HepG2 (cell line): ENCODE data around the gene AUTS2. TPM values are rescaled to one million over a fixed set of nuclear protein-coding genes. Genes with fewer than 3 reads are reported as not detected.

Experiments used
- ATAC-seq: fragments of 200-7000 bp; cut with Tn5 transposase; 3 replicates; pipeline ENCODE4 v1.9.1; 2020; ENCODE audit warnings: mild to moderate bottlenecking, moderate library complexity
- BruUV-seq: library from RNA; stranded (reverse); fragments of 400-500 nt; replicated peaks from 2 replicates; lab custom pipeline; 2021; lab: Mats Ljungman, UMichigan
- CTCF ChIA-PET: fragments of 300-600 bp; formaldehyde crosslinking; extraction: SDS; loops from one replicate; lab custom pipeline; 2021; ENCODE audit warnings: low total read pairs, inconsistent platforms, low intra/inter-chr PET ratio; lab: Yijun Ruan, JAX
- POLR2A ChIA-PET: fragments of 350-600 bp; sonication (Branson Sonifier 250); formaldehyde crosslinking; loops from one replicate; lab custom pipeline; 2020; ENCODE audit warnings: antibody characterized with exemption, inconsistent platforms; lab: Yijun Ruan, JAX
- DNase-seq: peaks from one replicate; pipeline ENCODE4 v3.0.0-alpha.2; 2015; ENCODE audit warnings: low spot score
- FAIRE-seq: peaks from 3 replicates; lab custom pipeline; 2011; peaks lifted over from hg19 to GRCh38; lab: Jason Lieb, UNC
- H2AFZ ChIP-seq: one replicate; pipeline ENCODE4 v1.6.1; 2011; ENCODE audit warnings: low read length, inconsistent platforms
- H3K27ac ChIP-seq: fragments of 300-600 bp; 3 replicates; pipeline ENCODE4 v1.8.0; 2011; ENCODE audit warnings: mixed run types, mild to moderate bottlenecking, mixed read lengths, low read length, inconsistent platforms; ENCODE audit not compliant: insufficient read depth; ENCODE audit errors: extremely low read length
- H3K27me3 ChIP-seq, 2 experiments: fragments of 200-600 bp in 1 of 2; 2 replicates in 1 of 2; 3 replicates in 1 of 2; pipeline versions ENCODE4 v1.6.0 to v1.8.0; 2011; ENCODE audit warnings: low read length in 2 of 2, mild to moderate bottlenecking in 2 of 2, moderate library complexity in 2 of 2, inconsistent platforms in 1 of 2; ENCODE audit not compliant: insufficient read depth in 2 of 2, control insufficient read depth in 1 of 2
- H3K36me3 ChIP-seq, 2 experiments: fragments of 200-600 bp in 1 of 2; replicated peaks in 1 of 2; 2 replicates in 1 of 2; 3 replicates in 1 of 2; pipeline versions ENCODE4 v1.5.1 to v1.8.0; 2011; ENCODE audit warnings: low read length in 2 of 2, inconsistent platforms in 1 of 2; ENCODE audit not compliant: insufficient read depth in 2 of 2, control insufficient read depth in 1 of 2
- H3K4me1 ChIP-seq: 2 replicates; pipeline ENCODE4 v1.5.1; 2012; ENCODE audit warnings: low read length, inconsistent platforms; ENCODE audit not compliant: insufficient read depth
- H3K4me2 ChIP-seq: 2 replicates; pipeline ENCODE4 v1.6.0; 2011; ENCODE audit warnings: low read depth, low read length, inconsistent platforms
- H3K4me3 ChIP-seq, 3 experiments: fragments of 200-600 bp in 1 of 3; sonication (generic), shearing (Covaris generic) in 1 of 3; replicated peaks in 1 of 3; 2 replicates each; pipeline ENCODE4 v1.5.1; 2011 to 2016; ENCODE audit warnings: low read length in 3 of 3, inconsistent platforms in 2 of 3, low read depth in 2 of 3, mild to moderate bottlenecking in 2 of 3, control low read depth in 1 of 3, mixed read lengths in 1 of 3; ENCODE audit not compliant: insufficient read depth in 1 of 3
- H3K79me2 ChIP-seq: one replicate; pipeline ENCODE4 v1.6.1; 2011; ENCODE audit warnings: low read length, inconsistent platforms; ENCODE audit not compliant: insufficient read depth
- H3K9ac ChIP-seq: 2 replicates; pipeline ENCODE4 v1.6.0; 2011; ENCODE audit warnings: mild to moderate bottlenecking, low read depth, low read length, inconsistent platforms; ENCODE audit not compliant: insufficient read depth
- H3K9me3 ChIP-seq: 2 replicates; pipeline ENCODE4 v1.5.1; 2012; ENCODE audit warnings: mild to moderate bottlenecking, low read length
- H4K20me1 ChIP-seq: 2 replicates; pipeline ENCODE4 v1.6.0; 2011; ENCODE audit warnings: inconsistent platforms, mild to moderate bottlenecking, low read length, moderate library complexity; ENCODE audit not compliant: insufficient read depth
- ARNT ChIP-seq: fragments of 450-650 bp; IDR thresholded peaks from 2 replicates; pipeline ENCODE4 v1.6.1; 2017
- ARNT2 ChIP-seq: sonication (generic); formaldehyde crosslinking; IDR thresholded peaks from 2 replicates; pipeline ENCODE4 v1.8.0; 2022; ENCODE audit warnings: mild to moderate bottlenecking, low read depth, missing genetic modification reagents, moderate library complexity
- HES4 ChIP-seq: sonication (generic); formaldehyde crosslinking; IDR thresholded peaks from 2 replicates; pipeline ENCODE4 v1.9.0; 2021; ENCODE audit warnings: mild to moderate bottlenecking, missing genetic modification reagents, borderline replicate concordance
- PAF1 ChIP-seq: IDR thresholded peaks from 2 replicates; pipeline ENCODE4 v1.6.1; 2016; ENCODE audit warnings: missing genetic modification reagents, missing compliant biosample characterization
- PHF20 ChIP-seq: sonication (generic); formaldehyde crosslinking; IDR thresholded peaks from 2 replicates; pipeline ENCODE4 v1.5.0; 2020; ENCODE audit warnings: mild to moderate bottlenecking, missing genetic modification reagents
- WGBS: methylation state at CpG from one replicate; pipeline ENCODE4 v1.1.6; 2017; ENCODE audit warnings: low lambda C conversion rate; 5-methylcytosine and 5-hydroxymethylcytosine counted together
- in situ Hi-C: cut with HindIII; loops from 2 replicates; pipeline ENCODE4 v1.10.0; 2017; ENCODE audit warnings: low pct_unique_long_range_greater_than_20kb; ENCODE audit not compliant: extremely low pct_ligation_motif_present
- intact Hi-C: fragments of 100-400 bp; cut with micrococcal nuclease; formaldehyde crosslinking; loops from one replicate; pipeline ENCODE4 v1.10.0; 2022; ENCODE audit not compliant: unreplicated experiment
- polyA plus RNA-seq, 8 experiments: library from polyadenylated mRNA; depleted of rRNA in 3 of 8; stranded (reverse) in 7 of 8; unstranded in 1 of 8; fragments of >200 nt; fragmentation: Illumina TruSeq in 4 of 8; extraction: Trizol in 4 of 8; gene quantifications; 2 replicates each; pipeline versions ENCODE4 v1.2.1 to v1.2.3, GENCODE V29; 2011 to 2016; ENCODE audit warnings: low read depth in 4 of 8, missing spikeins in 1 of 8, mixed read lengths in 1 of 8; ENCODE audit not compliant: insufficient read depth in 1 of 8
- total RNA-seq, 5 experiments: library from RNA; depleted of rRNA; stranded (reverse); fragments of >200 nt; fragmentation: Illumina TruSeq; extraction: Trizol; gene quantifications; 2 replicates each; pipeline ENCODE4 v1.2.3, GENCODE V29; 2016; ENCODE audit warnings: low read depth in 1 of 5
- TF ChIP-seq, protein P1 (sequence below): sonication (generic); formaldehyde crosslinking; IDR thresholded peaks from 2 replicates; pipeline ENCODE4 v1.5.0; 2020; ENCODE audit warnings: missing genetic modification reagents
- TF ChIP-seq, protein P2 (sequence below): sonication (generic); formaldehyde crosslinking; IDR thresholded peaks from 2 replicates; pipeline ENCODE4 v1.4.0; 2020; ENCODE audit warnings: missing genetic modification reagents
- TF ChIP-seq, protein P3 (sequence below): sonication (generic); formaldehyde crosslinking; IDR thresholded peaks from 2 replicates; pipeline ENCODE4 v1.4.0; 2020; ENCODE audit warnings: missing genetic modification reagents

AUTS2 gene
- total and polyA plus RNA-seq, 2 of the 13 experiments (the other 11 are each of a cell fraction or from before 2014, with no cell fraction given) = 0.38 TPM; not detected in 1

DNA sequence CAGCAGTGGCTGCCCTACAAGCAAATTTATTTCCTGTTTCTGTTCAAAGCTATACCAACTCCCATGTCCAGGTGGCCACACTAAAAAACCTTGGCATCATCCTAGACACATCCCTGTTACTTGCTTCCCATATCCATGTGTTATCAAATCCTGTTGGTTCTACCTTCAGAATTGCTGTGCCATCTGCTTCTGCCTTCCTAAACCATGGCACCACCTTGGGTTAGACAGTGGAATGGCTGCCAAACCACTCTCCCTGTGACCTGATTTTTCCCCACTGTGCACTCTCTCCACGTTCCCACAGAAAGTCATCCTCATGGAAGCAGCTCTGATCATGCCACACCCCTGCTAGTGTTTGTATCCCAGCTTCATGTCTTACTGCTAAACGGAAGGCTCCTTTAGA lies 836.1 kb downstream of the AUTS2 start:
- in situ Hi-C loops = no loop called here
- Histone ChIP-seq H3K79me2 (no peaks in the 10 kb centered on the region), H4K20me1 (no peaks in the 10 kb centered on the region), H3K4me1 (no peaks in the 10 kb centered on the region), H3K9ac (no peak overlapping the region), H3K36me3 (no peaks in the 10 kb centered on the region), H3K27ac (no peak overlapping the region), H3K9me3 (no peaks in the 10 kb centered on the region), H3K27me3 (0 out of 5 replicates have a peak, but pooled peaks cover 0 to 1% of the 10 kb centered on the region in 2 experiments), H3K4me2 (no peak overlapping the region)
- CTCF ChIA-PET = no interaction called here
- intact Hi-C loops = no loop called here
- 36% methylated on average over 2 of the region's 2 CpGs for WGBS
- DNase-seq (no peak), ATAC-seq (no peak)
- no TSS peak for BruUV-seq
- TF ChIP-seq ARNT2 (no peak), ARNT (no peak)
- TF ChIP-seq, protein P1, sequence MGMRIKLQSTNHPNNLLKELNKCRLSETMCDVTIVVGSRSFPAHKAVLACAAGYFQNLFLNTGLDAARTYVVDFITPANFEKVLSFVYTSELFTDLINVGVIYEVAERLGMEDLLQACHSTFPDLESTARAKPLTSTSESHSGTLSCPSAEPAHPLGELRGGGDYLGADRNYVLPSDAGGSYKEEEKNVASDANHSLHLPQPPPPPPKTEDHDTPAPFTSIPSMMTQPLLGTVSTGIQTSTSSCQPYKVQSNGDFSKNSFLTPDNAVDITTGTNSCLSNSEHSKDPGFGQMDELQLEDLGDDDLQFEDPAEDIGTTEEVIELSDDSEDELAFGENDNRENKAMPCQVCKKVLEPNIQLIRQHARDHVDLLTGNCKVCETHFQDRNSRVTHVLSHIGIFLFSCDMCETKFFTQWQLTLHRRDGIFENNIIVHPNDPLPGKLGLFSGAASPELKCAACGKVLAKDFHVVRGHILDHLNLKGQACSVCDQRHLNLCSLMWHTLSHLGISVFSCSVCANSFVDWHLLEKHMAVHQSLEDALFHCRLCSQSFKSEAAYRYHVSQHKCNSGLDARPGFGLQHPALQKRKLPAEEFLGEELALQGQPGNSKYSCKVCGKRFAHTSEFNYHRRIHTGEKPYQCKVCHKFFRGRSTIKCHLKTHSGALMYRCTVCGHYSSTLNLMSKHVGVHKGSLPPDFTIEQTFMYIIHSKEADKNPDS = no peak
- TF ChIP-seq, protein P2, sequence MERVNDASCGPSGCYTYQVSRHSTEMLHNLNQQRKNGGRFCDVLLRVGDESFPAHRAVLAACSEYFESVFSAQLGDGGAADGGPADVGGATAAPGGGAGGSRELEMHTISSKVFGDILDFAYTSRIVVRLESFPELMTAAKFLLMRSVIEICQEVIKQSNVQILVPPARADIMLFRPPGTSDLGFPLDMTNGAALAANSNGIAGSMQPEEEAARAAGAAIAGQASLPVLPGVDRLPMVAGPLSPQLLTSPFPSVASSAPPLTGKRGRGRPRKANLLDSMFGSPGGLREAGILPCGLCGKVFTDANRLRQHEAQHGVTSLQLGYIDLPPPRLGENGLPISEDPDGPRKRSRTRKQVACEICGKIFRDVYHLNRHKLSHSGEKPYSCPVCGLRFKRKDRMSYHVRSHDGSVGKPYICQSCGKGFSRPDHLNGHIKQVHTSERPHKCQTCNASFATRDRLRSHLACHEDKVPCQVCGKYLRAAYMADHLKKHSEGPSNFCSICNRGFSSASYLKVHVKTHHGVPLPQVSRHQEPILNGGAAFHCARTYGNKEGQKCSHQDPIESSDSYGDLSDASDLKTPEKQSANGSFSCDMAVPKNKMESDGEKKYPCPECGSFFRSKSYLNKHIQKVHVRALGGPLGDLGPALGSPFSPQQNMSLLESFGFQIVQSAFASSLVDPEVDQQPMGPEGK (CRISPR knock-in tag) = no peak
- TF ChIP-seq, all 625 proteins: peak for 0
- no peak overlapping the region for H2AFZ ChIP-seq
- POLR2A ChIA-PET = no interaction called here
- no peak for FAIRE-seq
- H3K4me3 ChIP-seq = no peak overlapping the region

DNA sequence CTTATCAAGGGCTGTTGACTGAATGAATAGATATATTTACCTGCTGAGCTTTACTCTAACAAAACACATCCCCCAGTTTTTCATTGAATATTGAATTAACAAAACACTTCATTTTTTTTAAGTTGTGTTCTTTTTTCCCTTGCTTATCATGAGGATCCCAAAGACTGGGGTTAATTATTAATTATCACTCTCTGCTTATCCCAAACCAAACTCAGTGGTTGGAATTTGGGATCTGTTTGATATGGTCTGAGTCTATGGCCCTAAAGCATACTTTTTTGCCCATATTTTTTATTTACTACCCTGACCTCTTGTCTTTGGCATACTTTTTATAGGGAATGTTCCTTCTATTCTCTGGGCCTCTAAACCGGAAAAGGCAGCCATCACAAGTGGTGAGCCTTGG lies 836.5 kb downstream of the AUTS2 start:
- H3K4me2 ChIP-seq = no peak overlapping the region
- H3K36me3 ChIP-seq = no peaks in the 10 kb centered on the region
- H3K4me3 ChIP-seq = no peak overlapping the region
- CTCF ChIA-PET = no interaction called here
- no TSS peak for BruUV-seq
- no peak overlapping the region for H3K9ac ChIP-seq
- H3K9me3 ChIP-seq = no peaks in the 10 kb centered on the region
- in situ Hi-C loops = no loop called here
- intact Hi-C loops = no loop called here
- no peaks in the 10 kb centered on the region for H3K79me2 ChIP-seq
- H3K4me1 ChIP-seq = no peaks in the 10 kb centered on the region
- H2AFZ ChIP-seq = no peak overlapping the region
- 0 out of 5 replicates have a peak, but pooled peaks cover 0 to 1% of the 10 kb centered on the region in 2 experiments for H3K27me3 ChIP-seq
- WGBS = 0% methylated on average over 1 of the region's 1 CpG
- FAIRE-seq (no peak), ATAC-seq (no peak), DNase-seq (no peak)
- no peaks in the 10 kb centered on the region for H4K20me1 ChIP-seq
- no peak overlapping the region for H3K27ac ChIP-seq
- POLR2A ChIA-PET = no interaction called here
- TF ChIP-seq PAF1 (CRISPR knock-in tag) (no peak), HES4 (CRISPR knock-in tag) (no peak), PHF20 (CRISPR knock-in tag) (no peak)
- TF ChIP-seq, protein P3, sequence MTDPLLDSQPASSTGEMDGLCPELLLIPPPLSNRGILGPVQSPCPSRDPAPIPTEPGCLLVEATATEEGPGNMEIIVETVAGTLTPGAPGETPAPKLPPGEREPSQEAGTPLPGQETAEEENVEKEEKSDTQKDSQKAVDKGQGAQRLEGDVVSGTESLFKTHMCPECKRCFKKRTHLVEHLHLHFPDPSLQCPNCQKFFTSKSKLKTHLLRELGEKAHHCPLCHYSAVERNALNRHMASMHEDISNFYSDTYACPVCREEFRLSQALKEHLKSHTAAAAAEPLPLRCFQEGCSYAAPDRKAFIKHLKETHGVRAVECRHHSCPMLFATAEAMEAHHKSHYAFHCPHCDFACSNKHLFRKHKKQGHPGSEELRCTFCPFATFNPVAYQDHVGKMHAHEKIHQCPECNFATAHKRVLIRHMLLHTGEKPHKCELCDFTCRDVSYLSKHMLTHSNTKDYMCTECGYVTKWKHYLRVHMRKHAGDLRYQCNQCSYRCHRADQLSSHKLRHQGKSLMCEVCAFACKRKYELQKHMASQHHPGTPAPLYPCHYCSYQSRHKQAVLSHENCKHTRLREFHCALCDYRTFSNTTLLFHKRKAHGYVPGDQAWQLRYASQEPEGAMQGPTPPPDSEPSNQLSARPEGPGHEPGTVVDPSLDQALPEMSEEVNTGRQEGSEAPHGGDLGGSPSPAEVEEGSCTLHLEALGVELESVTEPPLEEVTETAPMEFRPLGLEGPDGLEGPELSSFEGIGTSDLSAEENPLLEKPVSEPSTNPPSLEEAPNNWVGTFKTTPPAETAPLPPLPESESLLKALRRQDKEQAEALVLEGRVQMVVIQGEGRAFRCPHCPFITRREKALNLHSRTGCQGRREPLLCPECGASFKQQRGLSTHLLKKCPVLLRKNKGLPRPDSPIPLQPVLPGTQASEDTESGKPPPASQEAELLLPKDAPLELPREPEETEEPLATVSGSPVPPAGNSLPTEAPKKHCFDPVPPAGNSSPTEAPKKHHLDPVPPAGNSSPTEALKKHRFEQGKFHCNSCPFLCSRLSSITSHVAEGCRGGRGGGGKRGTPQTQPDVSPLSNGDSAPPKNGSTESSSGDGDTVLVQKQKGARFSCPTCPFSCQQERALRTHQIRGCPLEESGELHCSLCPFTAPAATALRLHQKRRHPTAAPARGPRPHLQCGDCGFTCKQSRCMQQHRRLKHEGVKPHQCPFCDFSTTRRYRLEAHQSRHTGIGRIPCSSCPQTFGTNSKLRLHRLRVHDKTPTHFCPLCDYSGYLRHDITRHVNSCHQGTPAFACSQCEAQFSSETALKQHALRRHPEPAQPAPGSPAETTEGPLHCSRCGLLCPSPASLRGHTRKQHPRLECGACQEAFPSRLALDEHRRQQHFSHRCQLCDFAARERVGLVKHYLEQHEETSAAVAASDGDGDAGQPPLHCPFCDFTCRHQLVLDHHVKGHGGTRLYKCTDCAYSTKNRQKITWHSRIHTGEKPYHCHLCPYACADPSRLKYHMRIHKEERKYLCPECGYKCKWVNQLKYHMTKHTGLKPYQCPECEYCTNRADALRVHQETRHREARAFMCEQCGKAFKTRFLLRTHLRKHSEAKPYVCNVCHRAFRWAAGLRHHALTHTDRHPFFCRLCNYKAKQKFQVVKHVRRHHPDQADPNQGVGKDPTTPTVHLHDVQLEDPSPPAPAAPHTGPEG (CRISPR knock-in tag) = no peak
